ENCODE results near the gene ANKRD60.

GRCh38 chr20:58179083-58179431 is 49.4 kb downstream of the ANKRD60 start:
- TF ChIP-seq CTCF (IDR thresholded peaks at IDR 0.05 in 4 of 5, conservative IDR thresholded peaks at IDR 0.05 in 1 of 5), result no peak
- TF ChIP-seq POLR2A (IDR thresholded peaks at IDR 0.05), result no peak
